ENCODE measurements around the gene DYNLT2. TPM values are rescaled to one million over a fixed set of nuclear protein-coding genes. Genes with fewer than 3 reads are reported as not detected.

Gene DYNLT2
- total and polyA plus RNA-seq, 7 donors = 0.73 to 2.8 (median 1.0) TPM

GRCh38 chr6:169720207-169720855, 31.0 kb downstream of the DYNLT2 start:
- intact Hi-C loops (cut with DNase I) = loop anchor here in 1 of 2 donors (10.0 kb wide), 1 partner anchor 834 kb away; the partner anchor contains the start of genes PSMB1 and TBP
- H3K27ac ChIP-seq = no peak overlapping the region
- no peak for DNase-seq
- WGBS, 3 donors = 86 to 97% (median 92%) methylated on average over 3 of the region's 3 CpGs
- peaks cover 31% of the 10 kb centered on the region for H3K4me1 ChIP-seq
- peaks cover 0 to 30% of the 10 kb centered on the region in 2 donors for H3K36me3 ChIP-seq (ENCODE audit: insufficient read depth in 1 of 2, low read depth in 1 of 2)
- H3K27me3 ChIP-seq (ENCODE audit: insufficient read depth in 3 of 3, low read length in 2 of 3) = no peaks in the 10 kb centered on the region
- H3K9me3 ChIP-seq = no peaks in the 10 kb centered on the region
- H3K4me3 ChIP-seq = no peak overlapping the region
- TF ChIP-seq CTCF (IDR thresholded peaks at IDR 0.05) = peak; percentile 6
- no peak for ATAC-seq

GRCh38 chr6:169719117-169719516, 32.3 kb downstream of the DYNLT2 start:
- no peak for TF ChIP-seq CTCF (IDR thresholded peaks at IDR 0.05)
- no peak for ATAC-seq
- H3K9me3 ChIP-seq = no peaks in the 10 kb centered on the region
- peaks cover 0 to 42% of the 10 kb centered on the region in 2 donors for H3K36me3 ChIP-seq (ENCODE audit: insufficient read depth in 1 of 2, low read depth in 1 of 2)
- no peak for DNase-seq
- intact Hi-C loops (cut with DNase I) = no loop called here
- H3K27ac ChIP-seq = no peak overlapping the region
- no peaks in the 10 kb centered on the region for H3K27me3 ChIP-seq (ENCODE audit: insufficient read depth in 3 of 3, low read length in 2 of 3)
- 84 to 89% (median 86%) methylated on average over 4 of the region's 4 CpGs for WGBS, 3 donors
- H3K4me3 ChIP-seq = no peak overlapping the region
- peaks cover 31% of the 10 kb centered on the region for H3K4me1 ChIP-seq

GRCh38 chr6:169714595-169714994, 36.8 kb downstream of the DYNLT2 start:
- intact Hi-C loops (cut with DNase I) = no loop called here
- WGBS, 3 donors = 94 to 95% (median 94%) methylated on average over 9 of the region's 9 CpGs
- ATAC-seq (no peak), DNase-seq (no peak)
- H3K4me1 ChIP-seq = peaks cover 6% of the 10 kb centered on the region
- H3K27ac ChIP-seq = no peak overlapping the region
- H3K9me3 ChIP-seq = no peaks in the 10 kb centered on the region
- TF ChIP-seq CTCF (IDR thresholded peaks at IDR 0.05) = no peak
- H3K27me3 ChIP-seq (ENCODE audit: insufficient read depth in 3 of 3, low read length in 2 of 3) = no peaks in the 10 kb centered on the region
- no peak overlapping the region for H3K4me3 ChIP-seq
- peaks cover 3 to 87% of the 10 kb centered on the region in 2 donors for H3K36me3 ChIP-seq (ENCODE audit: insufficient read depth in 1 of 2, low read depth in 1 of 2)

DNA sequence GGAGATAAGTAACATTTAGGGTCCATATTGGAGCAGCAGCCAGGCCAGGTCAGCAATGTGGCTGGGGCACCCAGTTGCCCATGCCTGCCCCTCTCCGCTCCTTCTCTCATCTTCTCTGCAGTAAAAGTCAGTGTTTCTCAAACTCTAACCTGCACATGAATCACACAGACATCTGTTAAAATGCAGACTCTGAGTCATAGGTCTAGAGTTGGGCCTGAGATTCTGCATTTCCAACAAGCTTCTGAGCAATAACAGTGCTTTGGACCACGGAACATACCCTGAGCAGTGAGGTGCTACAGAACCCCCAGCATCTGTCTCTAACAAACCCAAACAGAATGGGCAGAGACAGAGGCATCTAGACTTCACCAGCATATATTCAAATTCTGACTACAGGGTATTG, 37.2 kb downstream of the DYNLT2 start:
- intact Hi-C loops (cut with DNase I) = no loop called here
- TF ChIP-seq CTCF (IDR thresholded peaks at IDR 0.05) = no peak
- Histone ChIP-seq H3K4me3 (no peak overlapping the region), H3K27ac (no peak overlapping the region), H3K9me3 (no peaks in the 10 kb centered on the region), H3K4me1 (peaks cover 2% of the 10 kb centered on the region), H3K27me3 (ENCODE audit: insufficient read depth in 3 of 3, low read length in 2 of 3) (no peaks in the 10 kb centered on the region), H3K36me3 (ENCODE audit: insufficient read depth in 1 of 2, low read depth in 1 of 2) (peaks cover 3 to 91% of the 10 kb centered on the region in 2 donors)
- 96 to 100% (median 97%) methylated on average over 2 of the region's 2 CpGs for WGBS, 3 donors
- DNase-seq (no peak), ATAC-seq (no peak)

DNA sequence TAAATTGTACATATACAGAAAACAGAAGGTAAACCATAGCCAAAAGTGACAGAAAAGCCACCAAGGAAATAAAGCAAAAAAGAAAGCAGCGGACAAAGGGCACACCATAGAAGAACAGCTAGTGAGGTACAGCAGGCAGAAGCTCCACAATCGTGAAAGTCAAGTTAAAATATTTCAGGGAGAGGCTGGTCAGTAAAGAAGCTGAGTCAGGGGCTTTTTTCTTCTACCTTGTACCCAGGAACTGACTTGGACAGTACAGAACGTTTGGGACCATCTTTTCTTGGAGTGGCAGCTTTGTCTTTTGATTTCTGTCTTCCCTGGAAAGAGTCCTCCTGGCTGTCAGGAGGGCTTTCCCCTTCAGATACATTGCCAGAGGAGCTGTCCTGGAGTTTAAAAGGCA, 41.4 kb downstream of the DYNLT2 start:
- H3K9me3 ChIP-seq = no peaks in the 10 kb centered on the region
- 75 to 87% (median 84%) methylated on average over 3 of the region's 3 CpGs for WGBS, 3 donors
- no peak overlapping the region for H3K4me3 ChIP-seq
- no peak for ATAC-seq
- intact Hi-C loops (cut with DNase I) = no loop called here
- no peaks in the 10 kb centered on the region for H3K27me3 ChIP-seq (ENCODE audit: insufficient read depth in 3 of 3, low read length in 2 of 3)
- TF ChIP-seq CTCF (IDR thresholded peaks at IDR 0.05) = no peak
- peaks cover 3 to 95% of the 10 kb centered on the region in 2 donors for H3K36me3 ChIP-seq (ENCODE audit: insufficient read depth in 1 of 2, low read depth in 1 of 2)
- peaks cover 4% of the 10 kb centered on the region for H3K4me1 ChIP-seq
- DNase-seq = no peak
- no peak overlapping the region for H3K27ac ChIP-seq
